Dermis microvascular lymphatic vessel endothelial cell (primary cell): ENCODE measurements around the gene ELF2. TPM values are rescaled to one million over a fixed set of nuclear protein-coding genes. Genes with fewer than 3 reads are reported as not detected.
"Not testable (repeated sequence)": the region's sequence is repeated elsewhere in the genome, so short reads cannot be mapped to it uniquely, and the experiment has no call there.

ENCODE experiments used
- DNase-seq, 2 donors: peaks; one replicate each; pipeline versions ENCODE4 v3.0.0 to v3.0.0-alpha.2; 2010; ENCODE audit warnings: low read depth in 2 of 2
- total RNA-seq: library from RNA; depleted of rRNA; stranded (reverse); fragments of >200 nt; gene quantifications from 2 replicates; pipeline ENCODE4 v1.2.1, GENCODE V29; 2014

The ELF2 gene
- 35.6 and 42.2 TPM in 2 replicates for total RNA-seq

GRCh38 chr4:139177049-139177868 is at the start of gene ELF2:
Gene ELF2, minus strand, starts transcription at chr4:139177218. Its CDS starts 39,517 bp downstream, at chr4:139137701.
- DNase-seq, result peak; percentile 77 to 95

- peak in 1 of 2 donors; percentile 18 for DNase-seq
Observed at GRCh38 chr4:139223682-139224317, 46.8 kb upstream of the ELF2 start.

DNA sequence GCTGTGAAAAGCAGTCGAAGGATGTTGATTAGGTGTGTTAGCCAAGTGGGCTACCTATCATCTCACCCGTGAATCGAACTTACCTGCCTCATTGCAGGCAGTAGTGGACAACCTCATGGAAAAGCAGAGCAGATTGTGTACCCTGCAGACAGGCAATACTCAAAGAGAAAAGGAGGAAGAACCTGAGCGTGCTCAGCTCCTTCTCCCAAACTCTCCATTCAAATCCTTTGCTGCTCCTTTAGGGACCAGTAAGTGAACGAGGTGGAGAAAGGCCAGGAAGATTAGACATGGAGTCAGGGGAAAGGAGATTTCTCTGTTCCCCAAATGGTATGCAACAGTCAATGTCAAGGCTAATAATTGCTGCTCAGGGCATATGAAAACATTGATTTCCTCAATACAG is 45.2 kb upstream of the ELF2 start:
- DNase-seq, result no peak

DNA sequence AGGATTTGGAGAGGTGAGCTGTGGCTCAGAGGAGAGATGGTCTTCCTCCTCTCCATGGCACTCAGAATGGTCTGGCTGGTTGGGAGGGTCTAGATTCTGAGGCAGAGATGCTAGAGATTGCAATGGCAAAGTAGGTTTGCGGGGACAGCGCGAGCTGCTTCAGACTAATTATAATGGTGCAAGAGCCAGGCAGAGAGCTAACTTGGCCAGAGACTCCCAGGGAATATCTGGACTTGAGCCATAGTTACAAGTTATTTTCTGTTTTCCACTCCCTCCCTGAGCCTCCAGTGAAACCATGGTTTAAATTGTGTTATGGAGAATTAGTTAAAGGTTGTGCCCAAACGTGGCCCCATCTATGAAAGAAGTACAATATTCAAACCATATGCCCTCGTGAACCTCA is 44.7 kb upstream of the ELF2 start:
- DNase-seq, result no peak

DNA sequence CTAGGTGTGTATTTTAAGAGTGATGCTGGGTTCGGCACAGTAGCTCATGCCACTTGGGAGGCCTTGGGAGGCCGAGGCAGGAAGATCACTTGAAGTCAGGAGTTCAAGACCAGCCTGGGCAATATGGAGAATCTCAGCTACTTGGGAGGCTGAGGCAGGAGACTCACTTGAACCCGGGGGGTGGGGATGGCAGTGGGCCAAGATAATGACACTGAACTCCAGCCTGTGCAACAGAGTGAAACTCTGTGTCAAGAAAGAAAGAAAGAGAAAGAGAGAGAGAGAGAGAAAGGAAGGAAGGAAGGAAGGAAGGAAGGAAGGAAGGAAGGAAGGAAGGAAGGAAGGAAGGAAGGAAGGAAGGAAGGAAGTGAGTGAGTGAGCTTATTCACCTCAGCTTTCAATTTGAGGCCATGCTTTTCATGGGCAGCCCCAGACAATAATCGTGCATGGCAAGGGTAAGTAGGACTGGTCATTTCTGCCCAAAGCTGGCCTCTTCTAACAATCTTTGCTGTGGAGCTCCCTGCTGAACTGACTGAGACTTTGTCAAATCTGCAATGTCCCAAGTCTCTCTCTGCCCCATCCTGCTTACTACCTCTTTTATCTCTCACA is 42.5 kb upstream of the ELF2 start:
- DNase-seq, result no peak

- no peak for DNase-seq
Observed at GRCh38 chr4:139214039-139214534, 37.1 kb upstream of the ELF2 start.

DNA sequence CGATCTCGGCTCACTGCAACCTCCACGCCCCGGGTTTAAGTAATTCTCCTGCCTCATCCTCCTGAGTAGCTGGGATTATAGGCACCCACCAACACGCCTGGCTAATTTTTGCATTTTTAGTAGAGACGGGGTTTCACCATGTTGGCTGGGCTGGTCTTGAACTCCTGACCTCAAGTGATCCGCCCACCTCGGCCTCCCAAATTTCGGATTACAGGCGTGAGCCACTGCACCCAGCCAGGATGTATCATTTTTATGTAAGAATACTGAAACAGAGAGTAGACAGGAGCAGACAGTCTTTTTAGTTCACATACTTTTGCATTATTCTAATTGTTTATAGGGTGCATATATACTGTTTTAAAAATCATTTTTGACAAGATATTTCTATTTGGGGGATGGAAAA is 36.6 kb upstream of the ELF2 start:
- DNase-seq, result not testable (repeated sequence)

GRCh38 chr4:139212900-139213299 is 35.9 kb upstream of the ELF2 start:
- no peak for DNase-seq

- no peak for DNase-seq
Observed at GRCh38 chr4:139210486-139210885, 33.5 kb upstream of the ELF2 start.

GRCh38 chr4:139209470-139210063 is 32.5 kb upstream of the ELF2 start:
- DNase-seq, result no peak

GRCh38 chr4:139208404-139208945 is 31.5 kb upstream of the ELF2 start:
- no peak for DNase-seq

- no peak for DNase-seq
Observed at GRCh38 chr4:139207873-139208403, 30.9 kb upstream of the ELF2 start.

- no peak for DNase-seq
Observed at GRCh38 chr4:139207247-139207646, 30.2 kb upstream of the ELF2 start.

- no peak for DNase-seq
Observed at GRCh38 chr4:139202991-139203390, 26.0 kb upstream of the ELF2 start.

- DNase-seq, result no peak
Observed at GRCh38 chr4:139200506-139200905, 23.5 kb upstream of the ELF2 start.

DNA sequence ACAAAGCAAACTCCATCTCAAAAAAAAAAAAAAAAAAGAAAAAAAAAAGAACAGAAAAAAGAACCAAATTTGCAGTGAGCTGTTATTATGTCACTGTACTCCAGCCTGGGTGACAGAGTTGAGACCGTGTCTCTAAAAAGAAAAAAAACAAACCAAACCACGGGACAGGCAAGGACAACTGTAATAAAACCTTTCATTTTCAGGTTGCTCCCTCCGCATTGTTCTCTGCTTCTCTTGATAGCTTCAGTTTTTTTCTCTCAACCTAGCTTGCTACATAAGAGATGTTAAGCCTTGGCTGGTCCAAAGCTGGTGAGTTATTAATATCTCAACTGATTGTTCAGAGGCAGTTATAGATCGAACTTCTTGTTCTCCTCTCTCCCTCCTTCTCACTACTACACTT is 23.1 kb upstream of the ELF2 start:
- no peak for DNase-seq

- DNase-seq, result not testable (repeated sequence)
Observed at GRCh38 chr4:139197214-139197613, 20.2 kb upstream of the ELF2 start.

DNA sequence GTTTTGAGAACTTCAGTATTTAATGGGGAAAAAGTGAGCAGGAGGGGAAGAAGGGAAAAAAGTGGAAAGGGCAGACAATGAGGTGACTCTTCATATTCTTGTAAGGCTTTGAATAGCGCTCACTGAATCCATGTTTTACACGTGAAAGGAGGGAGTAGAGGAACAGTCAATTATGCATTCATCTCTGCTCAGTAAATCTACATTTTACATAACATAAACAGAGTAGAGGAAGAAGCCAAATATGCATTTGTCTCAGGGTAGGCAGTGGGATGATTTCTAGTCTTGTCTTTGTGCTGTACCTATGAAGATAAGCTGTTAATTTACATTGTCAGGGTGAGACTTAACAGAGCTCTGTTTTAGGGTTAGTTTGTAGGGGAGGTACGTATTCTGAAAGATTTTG is 19.4 kb upstream of the ELF2 start:
- no peak for DNase-seq

DNA sequence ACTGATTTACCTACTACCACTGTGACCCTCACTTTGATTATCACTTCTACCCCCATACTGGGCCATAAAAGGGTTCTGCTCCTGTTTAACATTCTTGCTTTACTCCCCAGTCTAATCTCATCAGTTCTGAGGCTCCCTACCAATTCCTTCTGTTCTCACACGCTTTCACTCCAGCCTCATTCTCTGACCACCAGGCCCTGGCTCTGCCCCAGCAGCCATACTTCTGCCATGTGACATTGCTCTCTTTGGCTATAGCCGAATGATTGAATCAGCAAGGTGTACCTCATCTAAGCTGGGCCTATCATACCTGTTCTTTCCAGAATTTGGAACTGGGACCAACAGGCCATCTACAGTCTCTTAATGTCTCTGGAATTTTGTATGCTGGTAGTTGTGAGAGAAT is 14.4 kb upstream of the ELF2 start:
- DNase-seq, result no peak

DNA sequence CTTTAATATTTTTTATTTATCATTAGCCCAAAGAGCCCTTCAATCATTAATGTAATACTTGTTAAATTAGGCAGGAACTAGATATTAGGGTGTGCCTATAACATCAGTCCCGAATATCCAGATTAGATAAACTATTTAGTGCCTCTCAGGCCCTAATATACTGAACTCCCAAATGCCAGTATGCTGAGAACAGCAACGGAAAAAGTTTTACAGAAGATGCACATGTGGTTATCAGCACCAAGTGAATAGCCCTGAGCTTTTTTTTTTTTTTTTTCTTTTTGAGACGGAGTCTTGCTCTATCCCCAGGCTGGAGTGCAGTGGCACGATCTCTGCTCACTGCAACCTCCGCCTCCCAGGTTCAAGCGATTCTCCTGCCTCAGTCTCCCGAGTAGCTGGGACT is 13.0 kb upstream of the ELF2 start:
- no peak for DNase-seq

- DNase-seq, result no peak
Observed at GRCh38 chr4:139189417-139189749, 12.4 kb upstream of the ELF2 start.
